C1 segment of cervical spinal cord (tissue), 14 donors: ENCODE measurements around the gene ANKRD26.

ENCODE experiments used
- DNase-seq, 14 donors: peaks; one replicate each; lab custom pipeline; 2025; lab: John Stamatoyannopoulos, UW

ANKRD26 gene

GRCh38 chr10:27020243-27020642 lies 80.1 kb downstream of the ANKRD26 start:
- DNase-seq: no peak

GRCh38 chr10:27019827-27020226 lies 80.5 kb downstream of the ANKRD26 start:
- DNase-seq: no peak

GRCh38 chr10:26997610-26998009 lies 102.7 kb downstream of the ANKRD26 start:
- no peak for DNase-seq

DNA sequence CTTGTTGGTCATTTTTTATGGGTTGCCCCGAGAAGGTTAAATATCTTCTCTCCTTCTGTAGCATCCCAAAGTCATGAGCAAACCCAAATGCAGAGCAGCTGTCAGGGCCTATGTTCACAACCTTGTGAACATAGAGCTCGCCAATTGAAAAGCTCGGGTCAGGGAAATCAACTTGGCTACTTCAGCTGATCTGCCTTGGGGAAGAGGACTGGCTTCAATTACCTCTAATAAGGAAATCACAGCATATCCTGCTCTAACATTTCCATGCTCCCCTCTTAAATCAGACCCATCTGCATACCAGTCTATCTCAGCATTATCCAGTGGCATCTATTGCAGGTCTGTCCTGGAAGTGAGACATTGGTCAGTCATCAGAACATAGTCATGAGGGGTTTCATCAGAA lies 105.6 kb downstream of the ANKRD26 start:
- DNase-seq: no peak

- DNase-seq: no peak
Observed at GRCh38 chr10:26987851-26988250, 112.4 kb downstream of the ANKRD26 start.

GRCh38 chr10:26983156-26983555 lies 117.1 kb downstream of the ANKRD26 start:
- no peak for DNase-seq

DNA sequence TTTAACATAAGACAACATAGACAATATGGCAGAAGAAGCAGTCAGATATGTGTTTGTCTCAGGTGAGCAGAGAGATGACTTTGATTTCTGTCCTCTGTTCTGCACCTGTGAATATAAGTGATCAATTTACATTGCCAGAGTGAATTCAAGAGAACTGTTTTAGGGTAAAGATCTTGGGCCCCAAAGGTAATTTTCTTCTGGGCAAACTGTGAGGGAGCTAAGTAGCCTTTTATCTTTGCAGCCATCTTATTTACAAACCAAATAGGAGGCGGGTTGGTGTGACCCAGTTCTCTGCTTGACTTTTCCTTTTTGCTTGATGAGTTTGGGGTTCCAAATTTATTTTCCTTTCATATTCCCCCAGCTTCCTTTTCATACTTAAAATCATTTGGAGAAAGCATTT lies 118.2 kb downstream of the ANKRD26 start:
- DNase-seq: no peak

DNA sequence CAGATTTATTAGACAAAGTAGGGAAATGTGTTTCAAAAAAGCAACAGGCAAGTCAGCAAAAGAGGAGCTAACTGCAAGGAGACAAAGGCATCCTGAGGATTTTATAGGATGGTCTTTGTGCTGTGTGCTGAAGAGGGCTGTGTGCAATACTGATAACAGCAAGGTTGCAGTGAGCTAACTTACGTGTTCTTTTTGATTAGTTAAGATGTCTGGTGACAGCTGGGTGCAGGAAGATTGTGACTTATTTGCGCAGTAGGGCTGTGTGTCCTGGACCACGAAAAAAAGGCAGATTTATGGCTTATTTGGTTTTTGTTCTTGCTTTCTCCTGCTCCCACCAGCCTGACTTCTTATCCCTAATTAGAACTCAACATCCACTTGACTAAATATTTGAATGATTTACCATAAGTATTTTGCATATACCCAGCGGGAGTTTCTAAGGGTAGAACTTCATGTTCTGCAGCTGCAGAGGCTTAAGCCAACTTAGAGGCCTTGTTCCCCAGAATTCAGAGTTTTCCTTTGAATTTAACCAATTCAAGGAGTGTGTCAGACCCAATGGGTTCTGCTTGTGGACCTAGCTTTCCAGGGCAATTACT lies 119.0 kb downstream of the ANKRD26 start:
- no peak for DNase-seq

GRCh38 chr10:26978519-26978918 lies 121.8 kb downstream of the ANKRD26 start:
- no peak for DNase-seq

- DNase-seq: no peak
Observed at GRCh38 chr10:26977635-26978034, 122.7 kb downstream of the ANKRD26 start.

DNA sequence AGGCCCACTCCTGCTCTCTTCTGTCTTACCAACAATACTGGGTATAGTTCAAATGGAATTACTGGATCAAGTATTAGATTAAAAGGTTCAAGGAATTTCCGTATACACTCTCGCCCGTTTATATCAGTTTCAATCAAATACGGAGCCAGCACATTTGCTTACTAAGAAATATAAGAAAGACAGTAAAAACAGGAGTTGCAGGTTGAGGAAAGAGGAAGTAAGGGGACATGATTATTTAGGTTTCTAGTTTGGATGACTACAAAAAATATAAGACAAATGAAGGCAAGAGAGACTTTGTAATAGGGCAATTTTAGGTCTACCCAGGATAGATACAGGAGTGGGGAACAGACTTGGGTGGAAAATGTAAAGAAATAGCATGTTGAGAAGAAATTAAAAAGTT lies 129.6 kb downstream of the ANKRD26 start:
- DNase-seq: no peak

- DNase-seq: no peak
Observed at GRCh38 chr10:26969145-26969926, 131.0 kb downstream of the ANKRD26 start.

GRCh38 chr10:26962835-26963234 lies 137.5 kb downstream of the ANKRD26 start:
- DNase-seq: no peak

DNA sequence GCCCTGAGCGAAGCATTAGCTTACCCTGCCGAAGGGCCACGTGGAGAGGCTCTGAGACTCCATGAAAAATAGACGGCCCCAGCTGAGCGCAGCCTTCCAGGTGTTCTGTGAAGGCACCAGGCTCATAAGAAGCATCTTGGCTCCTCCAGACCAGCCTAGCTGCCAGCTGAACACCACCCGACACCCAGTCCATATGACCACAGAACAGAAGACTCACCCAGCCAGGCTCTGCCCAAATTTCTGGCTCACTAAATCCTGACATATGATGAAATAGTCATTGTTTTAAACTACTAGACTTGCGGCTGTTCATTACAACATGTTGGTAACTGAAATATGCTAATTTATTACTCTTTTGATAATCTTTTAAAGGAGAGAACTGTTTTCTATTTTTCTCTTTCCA lies 140.0 kb downstream of the ANKRD26 start:
- no peak for DNase-seq

DNA sequence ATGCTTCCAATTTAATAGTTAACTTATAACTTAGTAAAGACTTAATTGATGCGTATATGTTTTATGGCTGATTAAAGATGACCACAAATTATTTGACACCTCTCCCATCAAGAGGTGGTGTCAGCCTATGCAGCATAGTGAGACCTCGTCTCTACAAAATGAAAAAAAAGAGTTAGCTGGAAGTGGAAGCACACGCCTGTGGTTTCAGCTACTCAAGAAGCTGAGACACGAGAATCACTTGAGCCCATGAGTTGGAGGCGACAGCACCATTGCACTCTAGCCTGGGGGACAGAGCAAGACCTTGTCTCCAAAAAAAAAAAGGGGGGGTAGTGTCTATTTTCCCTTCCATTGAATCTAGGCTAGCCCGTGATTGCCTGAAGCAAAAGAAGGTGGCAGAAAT lies 140.5 kb downstream of the ANKRD26 start:
- DNase-seq: no peak
